Measurements from ENCODE around the gene YIPF2. TPM values are rescaled to one million over a fixed set of nuclear protein-coding genes. Genes with fewer than 3 reads are reported as not detected.

The YIPF2 gene
- total RNA-seq, 1 experiment from 2014 or later, result 29.0 TPM

DNA sequence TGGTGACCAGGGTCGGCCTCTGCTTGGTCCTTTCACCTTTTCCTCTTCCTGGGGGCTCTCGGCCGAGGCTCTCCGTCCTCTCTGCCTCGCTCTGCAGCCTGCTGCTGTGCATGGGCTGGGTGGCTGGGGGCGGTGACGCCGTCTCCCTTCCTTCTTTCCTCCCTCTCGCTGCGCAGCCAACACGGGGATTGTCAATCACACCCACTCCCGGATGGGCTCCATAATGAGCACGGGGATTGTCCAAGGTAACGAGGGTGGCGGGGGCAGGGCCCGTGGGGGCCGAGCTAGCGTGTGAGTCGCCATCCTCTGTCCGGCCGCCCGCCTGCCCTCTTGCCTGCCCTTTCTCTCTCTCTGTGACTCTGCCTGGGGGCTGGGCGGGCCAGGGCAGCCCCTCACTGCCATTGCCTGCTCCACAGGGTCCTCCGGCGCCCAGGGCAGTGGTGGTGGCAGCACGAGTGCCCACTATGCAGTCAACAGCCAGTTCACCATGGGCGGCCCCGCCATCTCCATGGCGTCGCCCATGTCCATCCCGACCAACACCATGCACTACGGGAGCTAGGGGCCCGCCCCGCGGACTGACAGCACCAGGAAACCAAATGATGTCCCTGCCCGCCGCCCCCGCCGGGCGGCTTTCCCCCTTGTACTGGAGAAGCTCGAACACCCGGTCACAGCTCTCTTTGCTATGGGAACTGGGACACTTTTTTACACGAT lies 7.1 kb downstream of the YIPF2 start:
- Histone ChIP-seq H3K27me3 (ENCODE audit: control insufficient read depth, insufficient read depth, low read length) (no peaks in the 10 kb centered on the region), H3K27ac (ENCODE audit: low read length) (no peak overlapping the region), H3K4me1 (ENCODE audit: control insufficient read depth, insufficient read depth, low read length) (no peaks in the 10 kb centered on the region), H3K9me3 (ENCODE audit: control insufficient read depth, insufficient read depth, low read depth, low read length) (no peaks in the 10 kb centered on the region), H3K36me3 (ENCODE audit: control insufficient read depth, insufficient read depth, low read length) (no peaks in the 10 kb centered on the region), H3K4me3 (ENCODE audit: low read depth in 2 of 2, low read length in 2 of 2) (no peak overlapping the region)
- intact Hi-C loops (cut with micrococcal nuclease; ENCODE audit: unreplicated experiment) (no loop called here), in situ Hi-C loops (cut with HindIII; ENCODE audit: low pct_unique_long_range_greater_than_20kb, low sequenced_read_pairs) (no loop called here)
- TF ChIP-seq SIN3A (IDR thresholded peaks at IDR 0.05; ENCODE audit: borderline replicate concordance, insufficient read depth, low read depth, low read length) (no peak), POLR2AphosphoS5 (IDR thresholded peaks at IDR 0.05; ENCODE audit: low read depth, low read length) (no peak), TCF7L2 (IDR thresholded peaks at IDR 0.05; ENCODE audit: low read depth, low read length) (no peak), REST (IDR thresholded peaks at IDR 0.05; ENCODE audit: insufficient read depth in 1 of 2, low read depth in 2 of 2, low read length in 1 of 2) (no peak)
- TF ChIP-seq, protein P1, sequence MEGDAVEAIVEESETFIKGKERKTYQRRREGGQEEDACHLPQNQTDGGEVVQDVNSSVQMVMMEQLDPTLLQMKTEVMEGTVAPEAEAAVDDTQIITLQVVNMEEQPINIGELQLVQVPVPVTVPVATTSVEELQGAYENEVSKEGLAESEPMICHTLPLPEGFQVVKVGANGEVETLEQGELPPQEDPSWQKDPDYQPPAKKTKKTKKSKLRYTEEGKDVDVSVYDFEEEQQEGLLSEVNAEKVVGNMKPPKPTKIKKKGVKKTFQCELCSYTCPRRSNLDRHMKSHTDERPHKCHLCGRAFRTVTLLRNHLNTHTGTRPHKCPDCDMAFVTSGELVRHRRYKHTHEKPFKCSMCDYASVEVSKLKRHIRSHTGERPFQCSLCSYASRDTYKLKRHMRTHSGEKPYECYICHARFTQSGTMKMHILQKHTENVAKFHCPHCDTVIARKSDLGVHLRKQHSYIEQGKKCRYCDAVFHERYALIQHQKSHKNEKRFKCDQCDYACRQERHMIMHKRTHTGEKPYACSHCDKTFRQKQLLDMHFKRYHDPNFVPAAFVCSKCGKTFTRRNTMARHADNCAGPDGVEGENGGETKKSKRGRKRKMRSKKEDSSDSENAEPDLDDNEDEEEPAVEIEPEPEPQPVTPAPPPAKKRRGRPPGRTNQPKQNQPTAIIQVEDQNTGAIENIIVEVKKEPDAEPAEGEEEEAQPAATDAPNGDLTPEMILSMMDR (IDR thresholded peaks at IDR 0.05), result no peak
- BruUV-seq (replicated peaks), result no TSS peak
- DNase-seq (ENCODE audit: low read depth, low spot score), result no peak
- POLR2A ChIA-PET, result no interaction called here
- peak; percentile 28 for ATAC-seq
- CTCF ChIA-PET, result no interaction called here

GRCh38 chr19:10920781-10921180 lies 7.7 kb downstream of the YIPF2 start:
- TF ChIP-seq, protein P1 (IDR thresholded peaks at IDR 0.05), result no peak
- TF ChIP-seq REST (IDR thresholded peaks at IDR 0.05; ENCODE audit: insufficient read depth in 1 of 2, low read depth in 2 of 2, low read length in 1 of 2) (no peak), SIN3A (IDR thresholded peaks at IDR 0.05; ENCODE audit: borderline replicate concordance, insufficient read depth, low read depth, low read length) (no peak), POLR2AphosphoS5 (IDR thresholded peaks at IDR 0.05; ENCODE audit: low read depth, low read length) (no peak), TCF7L2 (IDR thresholded peaks at IDR 0.05; ENCODE audit: low read depth, low read length) (no peak)
- POLR2A ChIA-PET, result no interaction called here
- DNase-seq (ENCODE audit: low read depth, low spot score), result no peak
- ATAC-seq, result peak; percentile 21
- no TSS peak for BruUV-seq (replicated peaks)
- Histone ChIP-seq H3K4me3 (ENCODE audit: low read depth in 2 of 2, low read length in 2 of 2) (no peak overlapping the region), H3K9me3 (ENCODE audit: control insufficient read depth, insufficient read depth, low read depth, low read length) (no peaks in the 10 kb centered on the region), H3K36me3 (ENCODE audit: control insufficient read depth, insufficient read depth, low read length) (no peaks in the 10 kb centered on the region), H3K4me1 (ENCODE audit: control insufficient read depth, insufficient read depth, low read length) (no peaks in the 10 kb centered on the region), H3K27ac (ENCODE audit: low read length) (no peak overlapping the region), H3K27me3 (ENCODE audit: control insufficient read depth, insufficient read depth, low read length) (no peaks in the 10 kb centered on the region)
- intact Hi-C loops (cut with micrococcal nuclease; ENCODE audit: unreplicated experiment) (no loop called here), in situ Hi-C loops (cut with HindIII; ENCODE audit: low pct_unique_long_range_greater_than_20kb, low sequenced_read_pairs) (no loop called here)
- CTCF ChIA-PET, result no interaction called here

Data from Panc1 (cell line).